ENCODE measurements around the gene FAT2.

GRCh38 chr5:151627650-151628049, 36.5 kb upstream of the FAT2 start:
- TF ChIP-seq CTCF (IDR thresholded peaks at IDR 0.05): no peak
- no peak for TF ChIP-seq POLR2A (IDR thresholded peaks at IDR 0.05)

All from uterus (tissue), 2 donors.